ENCODE data around the gene C17orf58.
"Not testable (repeated sequence)": the region's sequence is repeated elsewhere in the genome, so short reads cannot be mapped to it uniquely, and the experiment has no call there.

C17orf58 gene

DNA sequence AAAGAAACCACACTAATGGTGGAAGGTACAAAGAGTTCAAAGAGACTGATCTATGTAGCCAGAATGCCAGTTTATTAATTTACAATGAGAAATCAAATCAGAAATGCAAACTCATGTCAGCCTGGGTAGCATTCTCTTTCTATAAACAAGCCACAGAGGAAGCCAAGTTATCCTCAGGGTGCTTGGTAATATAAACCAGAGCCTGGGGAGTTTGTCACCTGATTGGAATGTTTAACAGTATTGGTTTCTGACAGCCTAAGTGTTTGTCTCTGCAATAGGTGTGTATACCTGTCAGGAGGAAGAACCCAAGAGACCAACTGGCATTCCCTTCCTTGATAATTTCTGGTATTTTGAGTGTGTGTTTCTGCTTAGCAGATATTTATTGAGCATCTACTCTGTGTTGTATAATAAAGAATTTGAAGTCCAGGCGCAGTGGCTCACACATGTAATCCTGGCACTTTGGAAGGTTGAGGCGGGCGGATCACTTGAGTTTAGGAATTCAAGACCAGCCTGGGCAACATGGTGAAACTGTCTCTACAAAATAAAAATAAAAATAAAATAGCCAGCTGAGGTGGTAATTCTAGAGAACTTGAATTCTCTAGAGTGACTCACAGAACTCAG is 3.1 kb upstream of the C17orf58 start:
- DNase-seq = no peak

DNA sequence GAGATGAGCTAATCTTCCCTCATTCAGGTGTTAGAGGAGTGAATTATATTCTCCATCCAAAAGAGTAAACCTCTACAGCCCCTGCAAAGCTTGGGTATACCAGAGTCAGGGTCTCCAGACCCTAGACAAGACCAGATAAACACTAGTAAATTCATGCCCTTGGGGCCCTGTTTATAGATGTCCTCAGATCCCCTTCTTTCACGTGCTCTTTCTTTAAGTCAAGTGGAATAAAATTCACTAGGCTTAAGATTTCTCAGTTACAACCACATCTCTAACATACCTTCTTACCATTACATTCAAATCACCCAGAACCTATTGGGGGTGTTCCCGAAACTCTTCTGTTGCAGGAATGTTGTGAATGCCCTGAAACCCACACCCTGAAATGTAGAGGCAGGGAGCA is 2.2 kb upstream of the C17orf58 start:
- DNase-seq = no peak

DNA sequence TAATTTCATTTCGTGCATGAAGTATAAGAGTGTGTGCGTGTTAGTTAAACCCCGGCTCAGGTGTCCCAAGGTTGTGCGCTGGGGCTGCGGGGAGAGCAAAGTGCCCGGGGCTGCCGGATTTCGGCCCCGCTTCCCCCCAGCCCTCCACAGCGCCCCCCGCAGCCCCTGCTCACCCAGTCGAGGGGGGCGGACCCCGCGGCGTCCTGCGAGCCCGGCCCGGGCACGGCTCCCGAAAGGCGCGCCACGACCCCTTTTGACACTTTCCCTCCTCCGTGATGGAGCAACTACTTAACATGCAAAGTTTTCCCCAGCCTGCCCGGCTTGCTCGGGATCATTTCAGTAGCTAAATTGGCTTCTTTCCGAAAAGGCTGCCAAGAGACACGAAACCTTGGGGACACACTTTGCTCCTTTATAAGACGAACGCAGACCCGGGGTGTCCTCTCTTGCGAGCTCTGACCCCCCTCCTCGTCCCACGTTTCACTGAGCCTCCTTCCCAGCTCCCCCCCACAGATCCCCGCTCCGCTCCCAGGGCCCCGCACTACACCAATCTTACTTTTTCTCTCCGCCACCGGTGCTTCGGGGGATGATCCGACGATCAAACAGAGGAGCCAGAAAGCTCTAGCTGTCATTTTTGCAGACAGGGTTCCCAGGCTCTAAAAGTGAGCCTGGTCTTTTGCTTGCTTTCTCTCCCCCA is 552 bp downstream of the C17orf58 start:
- DNase-seq = no peak

DNA sequence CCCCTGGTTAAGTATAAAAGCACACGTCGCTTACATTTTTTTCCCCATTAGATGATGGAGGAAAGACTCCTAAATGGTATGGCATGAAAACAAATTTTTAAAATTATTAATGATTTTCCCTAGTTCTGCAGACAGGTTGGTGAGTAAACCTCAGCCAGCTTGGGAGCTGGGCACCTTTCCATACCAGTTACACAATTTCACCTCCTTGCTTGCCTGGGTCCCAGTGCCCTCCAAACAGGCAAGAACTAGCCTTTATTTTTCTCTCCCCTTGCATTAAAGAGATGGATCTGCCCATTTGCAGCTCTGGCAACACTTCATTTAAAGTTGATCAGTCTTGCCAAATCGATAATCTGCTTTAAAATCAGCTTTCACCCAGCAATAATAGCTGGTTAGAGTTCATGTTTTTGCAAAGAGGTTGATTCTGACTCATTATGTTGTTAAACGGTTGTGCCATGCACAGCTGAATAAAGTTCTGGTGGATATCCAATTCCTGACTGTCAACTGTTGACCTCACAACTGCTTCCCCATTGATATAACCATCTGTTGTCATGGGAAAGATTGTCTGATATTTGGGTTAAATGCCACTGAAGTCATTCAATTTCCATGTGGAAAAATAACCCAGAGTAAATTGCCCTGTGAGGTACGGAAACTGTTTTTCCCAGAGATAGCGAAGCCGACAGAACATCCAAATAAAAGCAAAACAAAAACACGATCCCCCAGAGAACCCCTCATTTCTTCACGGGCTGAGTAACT is 1.3 kb downstream of the C17orf58 start:
- peak; percentile 60 for DNase-seq

DNA sequence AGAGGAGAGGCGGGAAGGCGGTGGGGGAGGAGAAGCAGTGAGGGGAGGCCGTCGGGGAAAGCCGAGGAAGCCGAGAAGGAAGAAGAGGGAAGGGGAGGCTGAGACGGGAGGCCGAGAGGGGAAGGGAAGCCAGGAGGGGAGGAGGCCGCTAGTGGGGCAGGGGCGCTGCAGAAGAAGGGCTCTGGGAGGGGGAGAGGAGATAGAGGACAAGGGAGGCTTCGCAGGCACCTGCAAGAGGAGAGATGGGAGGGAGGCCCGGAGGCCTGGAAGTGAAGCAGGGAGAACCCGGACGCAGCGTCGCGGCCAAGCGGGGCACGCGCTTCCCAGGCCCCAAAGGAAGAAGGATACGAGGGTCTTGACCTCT is 2.3 kb downstream of the C17orf58 start:
- peak; percentile 58 for DNase-seq

DNA sequence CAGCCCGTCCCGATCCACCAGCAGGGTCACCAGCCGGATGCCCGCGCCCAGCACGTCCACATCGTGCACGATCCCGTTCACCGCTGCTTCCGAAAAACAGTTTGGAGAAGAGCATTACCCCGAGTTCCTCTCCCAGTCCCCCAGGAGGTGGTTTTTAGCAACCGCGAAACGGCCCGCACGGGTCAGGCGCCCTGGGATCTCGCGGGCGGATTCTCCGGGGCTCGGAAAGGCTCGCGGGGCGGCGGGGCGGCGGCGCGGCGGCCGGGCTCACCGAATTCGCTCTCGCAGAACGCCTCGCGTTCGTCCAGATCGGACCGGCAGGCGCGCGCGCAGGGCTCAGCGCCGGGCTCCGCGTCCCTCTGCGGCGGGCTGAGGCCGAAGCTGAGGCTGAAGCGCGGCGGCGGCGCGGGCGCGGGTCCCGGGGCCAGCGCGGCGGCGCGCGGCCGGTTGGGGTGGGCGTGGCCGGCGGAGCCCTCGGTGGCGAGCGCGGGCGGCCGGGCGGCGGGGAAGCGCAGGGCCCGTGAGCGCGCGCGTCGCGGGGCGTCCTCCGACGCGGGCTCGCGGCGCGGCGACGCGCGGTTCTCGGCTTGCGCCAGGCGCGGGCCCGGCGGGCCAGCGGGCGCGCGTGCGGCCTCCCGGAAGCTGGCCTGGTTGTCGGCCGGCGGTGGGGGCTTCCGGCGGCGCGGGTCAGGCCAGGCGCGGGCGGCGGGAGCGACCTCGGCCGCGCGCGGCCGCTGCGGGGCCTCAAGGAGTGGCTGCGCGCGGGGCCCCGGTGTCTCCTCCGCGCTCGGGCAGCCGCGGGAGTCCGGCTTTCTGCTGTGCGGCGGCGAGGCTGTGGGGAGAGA is 2.9 kb downstream of the C17orf58 start:
- DNase-seq = peak; percentile 73

DNA sequence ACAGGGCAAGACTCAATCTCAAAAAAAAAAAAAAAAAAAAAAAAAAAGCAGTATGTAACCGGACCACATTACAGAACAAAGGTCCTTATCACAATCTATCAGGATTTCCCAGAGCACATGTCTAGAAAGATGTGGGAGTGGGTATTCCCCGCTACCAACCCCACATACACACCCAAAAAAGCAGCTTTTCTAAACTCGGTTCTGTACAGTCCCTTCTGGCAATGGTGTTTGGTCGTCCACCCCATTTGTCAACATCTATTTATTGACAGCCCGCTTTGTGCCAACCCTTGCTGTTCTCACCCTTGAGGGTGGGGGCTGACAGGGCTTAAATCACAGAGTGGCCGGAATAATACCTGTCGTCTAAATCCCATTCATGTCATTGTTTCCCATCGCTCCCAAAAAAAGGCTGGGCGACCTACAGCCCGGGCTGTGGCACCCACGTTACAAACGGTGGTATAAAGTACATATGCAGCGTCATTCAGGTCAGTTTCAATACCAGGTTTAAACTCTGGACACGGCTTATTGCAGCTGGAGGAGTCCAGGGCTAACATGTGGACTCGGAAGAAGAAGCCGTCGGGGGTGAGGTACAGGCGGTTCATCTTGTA is 3.6 kb downstream of the C17orf58 start:
- DNase-seq = peak; percentile 63

DNA sequence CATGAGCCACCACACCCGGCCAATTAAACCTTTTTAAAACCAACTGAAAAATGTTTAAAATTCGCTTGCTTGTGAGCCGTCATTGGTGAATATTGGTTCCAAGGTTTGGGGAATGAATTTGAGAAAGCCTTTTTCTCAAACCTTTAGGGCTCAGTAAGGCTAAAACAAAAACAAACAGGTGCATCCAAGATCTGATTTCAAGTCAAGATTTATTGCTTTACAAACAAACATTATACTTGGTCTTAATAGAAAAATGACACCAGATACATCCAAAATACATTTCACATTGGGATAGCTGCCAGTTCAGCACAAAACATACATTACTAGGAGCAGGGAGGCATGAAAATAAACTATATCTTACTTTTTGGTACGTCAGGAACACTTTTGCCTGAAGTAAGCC is 5.4 kb downstream of the C17orf58 start:
- peak; percentile 86 for DNase-seq

DNA sequence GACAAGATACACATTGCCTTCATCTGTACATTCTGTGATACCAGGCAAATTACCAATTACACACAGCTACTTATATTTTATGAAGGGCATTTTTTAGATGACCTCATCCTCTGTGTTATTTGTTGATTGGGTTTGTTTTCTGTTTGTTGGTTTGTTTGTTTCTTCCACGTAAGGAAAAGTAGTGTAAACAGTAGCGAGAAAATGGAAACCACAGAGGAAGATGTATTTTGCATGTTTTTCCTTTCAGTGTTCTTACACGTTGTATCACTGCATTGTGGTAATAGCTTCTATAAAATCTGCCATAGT is 12.9 kb downstream of the C17orf58 start:
- no peak for DNase-seq

DNA sequence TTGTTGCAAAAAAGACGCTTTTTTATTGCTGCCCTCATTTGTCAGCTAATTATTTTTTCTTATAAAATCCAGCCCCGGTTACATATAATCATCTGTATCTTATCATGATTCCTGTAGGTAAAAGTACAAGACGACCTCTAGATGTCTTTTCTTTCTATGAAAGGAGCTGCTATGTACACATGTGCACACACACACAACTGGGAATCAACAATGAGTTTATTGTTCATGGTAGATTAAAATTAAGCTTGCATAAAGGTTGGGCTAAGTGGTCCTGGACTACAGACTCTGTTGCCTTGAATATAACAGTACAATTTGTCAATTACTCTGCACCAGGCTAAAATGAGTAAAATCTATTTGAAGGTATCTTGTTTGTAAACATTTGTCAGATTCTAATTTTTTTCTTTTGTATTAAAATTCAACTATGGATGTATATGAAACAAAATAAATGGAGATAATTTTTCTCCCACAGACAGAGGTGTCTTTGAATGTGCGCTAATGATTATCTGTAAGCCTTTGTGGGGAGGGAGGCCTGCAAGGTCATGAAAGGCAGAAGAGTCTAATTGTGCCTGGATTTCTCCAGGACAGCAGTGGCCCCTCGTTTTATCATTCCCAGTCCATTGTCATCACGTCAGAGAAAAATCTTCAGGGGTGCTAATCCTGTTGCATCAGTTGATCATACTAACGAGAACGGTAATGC is 13.4 kb downstream of the C17orf58 start:
- DNase-seq = no peak

DNA sequence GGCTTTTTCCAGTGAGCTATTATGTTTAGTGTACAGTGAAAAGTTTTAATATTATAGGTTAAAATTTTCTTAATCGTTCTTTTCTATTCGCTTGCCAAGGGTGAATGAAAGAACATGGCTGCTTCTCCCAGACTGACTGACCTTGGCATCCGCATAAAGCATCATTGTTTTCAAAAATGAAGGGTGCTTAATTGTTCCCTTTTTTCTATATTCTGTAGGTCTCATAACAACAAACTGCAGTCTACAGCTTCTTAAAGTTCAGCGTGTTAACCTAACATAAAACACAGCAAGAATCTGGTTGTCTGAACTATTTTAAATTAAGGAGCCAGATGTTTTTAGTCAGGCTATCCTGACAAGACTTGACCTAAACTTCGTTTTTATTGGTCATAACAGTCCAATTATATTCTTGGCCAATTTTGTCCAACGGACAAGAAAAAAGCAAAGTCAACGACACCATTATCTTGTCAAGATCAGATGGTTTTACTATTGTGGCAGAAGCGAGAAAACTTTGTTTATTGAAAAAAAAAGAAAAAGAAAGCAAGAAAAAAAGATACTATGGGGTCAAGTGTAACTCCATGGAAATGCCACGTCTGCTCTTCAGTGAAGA is 14.1 kb downstream of the C17orf58 start:
- DNase-seq = no peak

DNA sequence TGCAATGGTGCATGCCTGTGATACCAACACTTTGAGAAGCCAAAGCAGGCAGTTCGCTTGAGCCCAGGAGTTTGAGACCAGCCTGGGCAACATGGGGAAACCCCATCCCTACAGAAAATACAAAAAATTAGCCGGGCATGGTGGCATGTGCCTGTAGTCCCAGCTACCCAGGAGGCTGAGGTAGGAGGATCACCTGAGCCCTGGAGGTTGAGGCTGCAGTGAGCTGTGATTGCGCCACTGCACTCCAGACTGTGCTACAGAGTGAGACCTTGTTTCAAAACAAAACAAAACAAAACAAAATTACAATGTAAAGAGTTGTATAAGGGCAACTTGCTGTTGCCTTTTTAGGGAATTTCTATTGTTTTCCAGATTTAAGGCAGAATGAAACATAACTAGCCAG is 15.4 kb downstream of the C17orf58 start:
- not testable (repeated sequence) for DNase-seq

DNA sequence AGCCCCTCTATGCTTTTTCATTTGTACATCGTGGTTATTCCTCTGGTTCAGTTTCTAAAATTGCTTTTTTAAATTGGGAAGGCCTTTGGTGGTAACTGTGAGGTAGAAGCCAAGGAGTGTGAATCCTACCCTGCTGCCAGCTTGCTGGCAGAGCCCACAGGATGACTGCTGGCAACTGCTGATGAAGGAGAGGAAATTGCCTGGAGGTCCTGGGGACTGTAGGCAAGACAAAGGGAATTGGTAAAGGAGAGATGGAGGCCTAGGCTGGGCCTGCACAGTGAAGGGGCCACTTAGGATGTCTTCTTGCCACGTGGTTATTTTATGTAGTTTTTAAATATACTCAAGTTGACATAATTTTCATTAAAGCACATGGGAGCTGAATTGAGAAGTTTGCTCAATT is 15.8 kb downstream of the C17orf58 start:
- DNase-seq = peak; percentile 9

DNA sequence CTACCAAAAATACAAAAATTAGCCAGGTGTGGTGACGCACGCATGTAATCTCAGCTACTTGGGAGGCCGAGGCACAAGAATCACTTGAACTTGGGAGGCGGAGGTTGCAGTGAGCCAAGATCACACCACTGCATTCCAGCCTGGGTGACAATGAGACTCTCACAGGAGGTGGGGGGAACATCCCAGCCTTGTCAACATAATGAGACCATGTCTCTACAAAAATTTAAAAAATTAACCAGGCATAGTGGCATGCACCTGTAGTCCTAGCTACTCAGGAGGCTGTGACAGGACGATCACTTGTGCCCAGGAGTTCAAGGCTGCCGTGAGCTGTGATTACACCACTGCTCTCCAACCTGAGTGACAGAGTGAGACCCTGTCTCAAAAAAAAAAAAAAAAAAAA is 20.0 kb downstream of the C17orf58 start:
- DNase-seq = not testable (repeated sequence)

DNA sequence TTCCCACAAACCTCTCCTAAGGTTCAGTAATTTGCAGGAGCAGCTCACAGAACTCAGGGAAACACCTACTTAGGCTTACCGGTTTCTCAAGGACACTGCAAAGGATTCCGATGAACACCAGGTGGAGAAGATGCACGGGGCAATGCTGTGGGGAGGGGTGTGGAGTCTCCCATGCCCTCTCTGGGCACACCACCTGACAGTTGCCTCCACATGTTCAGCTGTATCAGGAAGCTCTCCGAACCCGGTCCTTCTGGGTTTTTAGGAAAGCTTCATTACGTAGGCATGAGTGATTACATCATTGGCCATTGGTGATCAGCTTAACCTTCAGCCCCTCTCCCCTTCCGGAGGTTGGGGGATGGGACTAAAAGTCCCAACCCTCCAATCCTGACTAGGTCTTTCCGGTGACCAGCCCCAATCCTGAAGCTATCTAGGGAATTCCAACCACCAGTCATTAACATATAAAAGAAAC is 21.6 kb downstream of the C17orf58 start:
- DNase-seq = no peak

DNA sequence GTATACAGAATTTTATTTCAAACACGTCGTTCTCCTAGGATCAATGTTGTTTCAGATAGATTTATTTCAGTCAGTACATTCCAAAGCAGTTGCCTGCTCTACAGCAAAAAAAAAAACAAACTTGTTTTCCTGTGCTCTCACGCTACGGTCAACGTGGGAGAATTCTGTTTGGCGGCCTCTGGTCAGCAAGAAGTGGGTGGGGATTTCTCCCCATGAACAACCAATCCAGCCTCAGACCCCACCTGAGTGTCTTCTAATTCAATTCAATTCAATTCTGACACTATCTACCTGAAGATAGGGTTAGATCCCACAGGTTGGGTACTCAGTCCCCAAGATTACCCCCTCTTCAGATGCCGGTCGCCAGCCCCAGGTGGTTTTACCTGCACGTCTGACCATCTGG is 22.1 kb downstream of the C17orf58 start:
- DNase-seq = no peak

DNA sequence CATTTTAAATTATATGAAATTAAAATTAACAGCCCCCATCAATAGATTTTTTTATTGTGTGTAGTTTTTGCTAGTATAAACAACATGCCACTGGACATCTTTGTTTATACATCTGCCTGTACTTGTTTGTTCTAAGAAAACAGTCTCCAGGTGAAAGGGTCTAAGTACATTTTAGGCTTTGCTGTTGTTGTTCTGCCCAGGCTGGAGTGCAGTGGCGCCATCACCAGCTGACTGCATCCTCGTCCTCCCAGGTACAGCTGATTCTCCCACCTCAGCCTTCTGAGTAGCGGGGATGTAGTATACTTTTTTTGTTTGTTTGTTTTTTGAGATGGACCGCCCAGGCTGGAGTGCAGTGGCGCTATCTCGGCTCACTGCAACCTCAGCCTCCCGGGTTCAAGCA is 25.5 kb downstream of the C17orf58 start:
- no peak for DNase-seq

DNA sequence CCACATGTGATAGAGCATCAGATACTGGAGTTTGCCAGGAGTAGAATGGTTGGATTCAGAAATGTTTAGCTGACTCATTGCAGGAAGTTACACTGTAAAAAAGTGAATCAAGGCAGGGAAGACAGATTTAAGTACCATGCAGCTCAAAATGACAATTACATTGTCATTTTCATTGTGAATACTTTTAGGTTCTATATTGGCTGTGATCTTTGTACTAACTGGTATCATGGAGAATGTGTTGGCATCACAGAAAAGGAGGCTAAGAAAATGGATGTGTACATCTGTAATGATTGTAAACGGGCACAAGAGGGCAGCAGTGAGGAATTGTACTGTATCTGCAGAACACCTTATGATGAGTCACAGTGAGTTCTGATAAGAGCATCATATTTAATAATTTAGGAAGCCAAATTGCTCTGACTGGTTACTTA is 33.1 kb downstream of the C17orf58 start:
- peak; percentile 63 for DNase-seq

DNA sequence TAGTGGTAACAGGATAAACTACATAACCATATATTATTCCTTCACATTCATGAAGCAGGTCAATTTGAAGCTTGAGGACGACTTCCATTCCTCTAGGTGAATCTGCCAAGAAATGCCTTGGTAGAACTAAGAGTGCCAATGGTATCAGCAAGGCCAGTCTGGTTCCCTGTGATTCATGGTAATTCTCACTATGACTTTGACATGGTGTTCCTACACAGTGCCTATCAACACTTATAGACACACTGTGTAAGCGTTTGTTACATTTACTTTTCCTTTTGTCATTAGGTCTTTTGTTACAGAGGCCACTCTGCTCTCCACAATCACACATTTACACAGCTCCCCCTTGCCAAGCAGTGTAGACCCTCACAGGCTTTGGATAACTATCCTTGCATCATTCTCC is 34.1 kb downstream of the C17orf58 start:
- DNase-seq = not testable (repeated sequence)

DNA sequence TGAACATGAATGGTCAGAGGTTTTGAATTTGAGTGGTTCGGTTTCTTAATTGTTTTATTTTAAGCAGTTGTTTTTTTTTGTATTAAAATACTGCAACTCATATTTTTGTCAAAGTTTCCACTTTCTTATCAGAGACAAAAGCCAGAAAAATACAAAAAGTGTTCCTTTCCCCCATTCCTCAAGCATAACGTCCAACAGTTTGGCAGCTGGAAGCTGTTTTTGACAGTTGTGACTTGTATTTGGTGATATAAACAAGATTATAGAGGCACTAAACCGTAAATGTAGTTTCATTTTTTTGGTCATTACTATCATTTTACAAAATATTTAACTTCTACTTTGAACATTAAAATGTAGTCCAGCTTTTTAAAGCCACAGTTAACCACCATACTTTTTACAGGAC is 36.0 kb downstream of the C17orf58 start:
- DNase-seq = not testable (repeated sequence)

DNA sequence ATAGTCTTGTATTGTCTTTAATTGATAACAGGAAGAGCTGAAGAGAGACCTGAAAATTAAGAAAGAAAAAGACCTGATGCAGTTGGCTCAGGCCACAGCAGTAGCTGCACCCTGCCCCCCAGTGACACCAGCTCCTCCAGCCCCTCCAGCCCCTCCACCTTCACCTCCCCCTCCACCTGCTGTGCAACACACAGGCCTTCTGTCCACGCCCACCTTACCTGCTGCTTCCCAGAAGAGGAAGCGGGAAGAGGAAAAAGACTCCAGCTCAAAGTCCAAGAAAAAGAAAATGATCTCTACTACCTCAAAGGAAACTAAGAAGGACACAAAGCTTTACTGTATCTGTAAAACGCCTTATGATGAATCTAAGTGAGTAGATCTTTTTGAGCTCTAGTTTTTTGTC is 36.8 kb downstream of the C17orf58 start:
- DNase-seq = no peak

DNA sequence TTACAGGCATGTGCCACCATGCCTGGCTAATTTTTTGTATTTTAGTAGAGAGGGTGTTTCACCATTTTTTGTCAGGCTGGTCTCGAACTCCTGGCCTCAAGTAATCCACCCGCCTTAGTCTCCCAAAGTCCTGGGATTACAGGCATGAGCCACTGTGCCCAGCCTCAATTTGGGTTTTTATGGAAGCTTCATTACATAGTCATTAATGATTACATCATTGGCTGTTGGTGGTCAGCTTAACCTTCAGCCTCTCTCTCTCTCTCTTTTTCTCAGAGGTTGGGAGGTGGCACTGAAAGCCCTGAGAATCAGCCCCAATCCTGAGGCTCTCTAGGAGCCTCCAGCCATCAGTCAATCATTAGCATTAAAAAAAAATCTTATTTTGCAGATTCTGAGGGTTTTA is 45.3 kb downstream of the C17orf58 start:
- DNase-seq = no peak
